Suppressor macrophage (primary cell): ENCODE results near the gene MFAP1.

ENCODE experiments used
- DNase-seq, 4 experiments: peaks; one replicate each; pipeline ENCODE4 v3.0.0-alpha.2; 2020 to 2022

The MFAP1 gene

DNA sequence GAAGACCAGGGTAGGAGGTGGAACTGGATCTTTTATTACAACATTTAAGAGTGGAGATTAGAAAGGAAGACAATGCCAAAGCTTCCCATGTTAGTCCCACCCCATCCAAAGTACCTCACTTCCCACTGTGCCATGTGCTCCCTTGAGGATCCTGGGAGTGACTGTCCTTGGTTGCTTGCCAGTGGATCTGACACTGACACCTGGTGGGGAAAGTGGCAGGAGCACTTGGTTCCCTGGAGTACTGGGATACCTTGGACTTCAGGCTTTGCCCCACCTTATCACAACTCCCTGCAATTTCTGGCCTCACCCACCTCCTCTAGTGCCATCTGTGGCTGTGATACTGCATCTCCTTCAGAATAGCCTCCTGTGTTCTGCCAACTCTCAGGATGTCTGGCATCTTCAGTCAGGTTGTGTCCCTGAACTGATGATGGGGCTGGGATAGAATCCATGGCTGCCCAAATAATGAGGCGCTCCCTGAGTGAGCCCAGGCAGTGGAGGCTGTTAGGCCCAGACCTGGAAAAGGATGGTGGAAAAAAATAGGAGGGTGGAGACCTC is 49.0 kb downstream of the MFAP1 start:
- peak in 1 of 4 experiments; percentile 21 for DNase-seq

DNA sequence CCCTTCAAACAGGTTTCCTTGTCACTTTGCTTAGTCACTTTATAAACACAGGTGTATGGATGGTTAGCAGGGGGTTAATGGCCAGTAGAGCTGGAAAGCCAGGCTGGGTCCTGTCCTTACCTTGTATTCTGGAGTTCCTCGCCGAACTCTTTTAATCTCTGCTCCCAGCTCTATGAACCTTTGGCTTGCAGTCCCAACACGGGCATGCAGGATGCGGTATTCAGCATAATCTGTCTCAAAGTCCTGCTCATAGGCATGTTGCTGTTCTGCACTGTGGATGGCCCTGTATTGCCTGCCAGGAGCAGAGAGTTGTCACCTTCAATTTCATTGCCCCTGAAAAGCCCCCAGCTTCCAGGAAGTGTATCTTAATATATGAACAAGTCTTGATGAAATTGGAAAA is 50.4 kb downstream of the MFAP1 start:
- no peak for DNase-seq

DNA sequence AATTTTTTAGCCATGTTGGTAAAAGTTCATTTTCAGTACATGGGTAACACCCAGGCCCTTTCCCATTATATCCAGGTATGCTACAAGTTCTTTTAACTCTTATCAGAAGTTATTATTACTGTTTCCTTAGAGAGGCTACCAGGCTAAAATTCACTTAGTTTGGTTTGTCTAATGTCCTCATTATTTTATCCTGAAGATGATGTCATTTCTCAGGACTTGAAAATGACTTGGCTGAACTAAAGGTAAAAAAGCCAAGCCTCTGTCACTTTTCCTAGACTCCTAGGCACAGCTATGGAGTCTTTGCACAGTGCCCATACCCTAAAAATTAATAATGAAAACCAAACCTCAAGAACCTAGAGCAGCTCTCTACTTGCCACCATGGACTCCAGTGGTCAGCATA is 51.9 kb downstream of the MFAP1 start:
- no peak for DNase-seq

DNA sequence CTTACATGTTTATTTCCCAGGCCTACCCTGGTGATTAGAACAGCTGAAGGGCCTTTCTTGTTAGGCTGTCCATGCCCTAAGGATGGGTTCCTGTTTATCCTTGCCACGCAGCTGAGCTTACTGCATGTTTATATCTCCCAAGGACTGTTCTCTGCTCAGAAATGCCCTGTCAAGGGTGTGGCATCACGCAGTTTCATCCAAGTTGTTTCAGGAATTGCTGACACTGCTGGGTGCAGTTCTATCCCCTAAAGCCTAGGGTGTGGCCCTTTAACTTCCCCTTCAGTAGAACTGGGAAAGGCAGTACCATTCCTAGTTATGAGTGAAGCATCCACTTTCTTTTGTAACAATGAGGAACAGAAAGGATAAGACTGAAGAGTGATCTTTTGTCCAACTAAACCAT is 52.7 kb downstream of the MFAP1 start:
- peak; percentile 18 to 67 (median 46) for DNase-seq

DNA sequence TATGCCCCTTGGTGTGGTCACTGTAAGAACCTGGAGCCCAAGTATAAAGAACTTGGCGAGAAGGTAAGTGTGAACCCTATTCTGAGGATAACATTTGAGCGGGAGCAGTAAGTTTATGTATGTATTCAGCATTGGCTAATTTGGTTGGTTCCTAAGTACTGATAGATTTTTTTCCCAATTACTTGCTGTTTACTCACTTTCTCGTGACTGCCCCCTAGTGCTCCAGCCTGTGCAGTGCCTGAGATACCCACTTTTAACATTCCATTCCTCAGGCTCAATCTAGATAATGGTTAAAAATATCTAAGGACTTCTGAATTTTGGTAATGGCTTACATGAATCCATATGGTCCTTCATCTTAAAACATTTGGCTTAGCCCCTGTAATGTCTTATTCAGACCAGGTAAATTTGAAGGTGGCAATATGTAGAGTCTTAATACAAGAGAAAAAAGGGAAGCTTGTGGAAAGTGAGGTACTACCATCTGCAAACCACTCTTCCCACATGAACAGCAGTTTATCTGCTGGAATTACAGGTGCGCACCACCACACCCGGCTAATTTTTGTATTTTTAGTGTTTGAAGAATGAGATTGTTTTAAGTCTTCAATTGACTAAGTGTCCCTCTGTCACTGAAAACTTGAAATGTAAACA is 54.8 kb downstream of the MFAP1 start:
- peak; percentile 60 to 78 (median 70) for DNase-seq

DNA sequence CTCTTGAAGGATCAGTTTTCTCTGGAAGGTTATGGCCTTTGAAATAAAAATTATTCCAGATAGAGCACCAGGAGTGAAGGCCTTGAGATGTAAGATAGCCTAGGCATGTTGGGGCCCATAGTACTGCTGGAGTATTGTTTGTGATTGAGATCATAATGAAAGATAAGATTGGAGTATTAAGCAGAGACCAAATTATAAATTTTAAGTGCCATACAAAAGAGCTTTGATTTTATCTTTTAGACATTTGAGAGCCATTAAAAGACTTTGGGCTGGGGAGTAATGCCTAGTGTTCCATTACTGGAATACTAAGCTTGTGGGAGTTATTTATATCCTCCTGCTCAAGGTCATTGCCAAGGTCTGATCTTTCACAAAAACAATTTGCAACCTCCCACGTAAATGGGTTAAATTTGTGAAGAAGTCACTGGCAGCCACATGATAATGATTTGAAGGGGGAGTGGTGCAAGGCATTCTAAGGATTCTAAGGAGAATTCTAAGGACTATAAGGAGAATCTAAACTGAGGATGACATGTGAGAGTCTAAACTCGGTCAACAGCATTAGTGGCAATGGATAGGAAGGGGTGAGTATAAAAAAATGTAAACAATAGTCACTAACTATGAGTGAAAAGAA is 60.6 kb downstream of the MFAP1 start:
- DNase-seq = no peak

DNA sequence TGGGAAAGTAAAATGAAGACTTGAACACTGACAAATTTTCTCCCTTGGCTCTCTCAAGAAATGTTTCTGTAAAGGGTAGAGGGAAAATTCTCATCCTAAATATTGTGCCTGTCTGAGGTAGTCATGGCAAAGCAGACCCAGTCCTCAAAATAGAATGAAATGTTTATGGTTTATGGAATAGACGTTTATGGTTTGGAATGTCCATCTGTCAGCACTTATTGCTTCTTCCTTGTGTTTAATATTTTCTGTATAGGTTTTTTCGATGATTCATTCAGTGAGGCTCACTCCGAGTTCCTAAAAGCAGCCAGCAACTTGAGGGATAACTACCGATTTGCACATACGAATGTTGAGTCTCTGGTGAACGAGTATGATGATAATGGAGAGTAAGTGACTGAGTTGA is 61.7 kb downstream of the MFAP1 start:
- DNase-seq = no peak
